ENCODE results near the gene TBX21.
"Not testable (repeated sequence)": the region's sequence is repeated elsewhere in the genome, so short reads cannot be mapped to it uniquely, and the experiment has no call there.

The TBX21 gene

DNA sequence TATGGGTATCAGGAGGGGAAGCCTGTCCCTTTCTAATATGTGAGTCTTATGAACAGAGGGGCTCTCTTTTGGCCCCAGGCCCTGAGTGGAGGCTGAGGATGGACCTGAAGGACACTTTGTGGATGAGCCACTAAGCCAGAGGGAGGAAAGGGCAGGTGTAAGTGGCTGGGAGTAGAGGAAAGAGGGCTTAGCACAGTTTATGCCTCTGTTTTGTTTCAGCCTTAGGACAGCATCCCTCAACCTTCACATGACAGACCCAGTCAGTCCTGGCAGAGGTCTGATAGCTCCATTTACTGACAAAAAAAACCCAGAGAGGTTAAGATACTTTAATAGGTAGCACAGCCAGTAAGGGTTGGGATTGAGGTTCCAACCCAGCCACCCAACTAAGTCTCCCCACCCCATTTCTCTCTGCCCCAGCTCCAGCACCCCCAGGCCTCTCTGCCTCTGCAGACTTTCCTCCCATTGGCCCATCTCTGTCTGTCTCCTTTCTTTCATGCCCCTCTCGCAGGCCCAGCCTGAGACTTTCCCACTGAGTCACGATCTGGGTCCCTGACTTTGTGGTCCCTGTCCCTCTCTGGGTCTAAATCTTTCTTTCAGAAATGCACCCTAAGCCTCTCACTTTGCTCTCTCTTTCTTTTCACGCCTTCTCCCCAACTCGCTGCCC lies 4.7 kb upstream of the TBX21 start:
- no peaks in the 10 kb centered on the region for H3K27me3 Mint-ChIP-seq
- H3K9me3 Mint-ChIP-seq, result no peaks in the 10 kb centered on the region
- DNase-seq (no peak), ATAC-seq (peak; percentile 16)
- H3K27ac Mint-ChIP-seq, result peak overlapping the region; percentile 57
- H3K4me1 Mint-ChIP-seq, result peaks cover 87% of the 10 kb centered on the region
- H3K4me3 Mint-ChIP-seq, result no peak overlapping the region
- H3K36me3 Mint-ChIP-seq (ENCODE audit: low read depth), result no peaks in the 10 kb centered on the region

DNA sequence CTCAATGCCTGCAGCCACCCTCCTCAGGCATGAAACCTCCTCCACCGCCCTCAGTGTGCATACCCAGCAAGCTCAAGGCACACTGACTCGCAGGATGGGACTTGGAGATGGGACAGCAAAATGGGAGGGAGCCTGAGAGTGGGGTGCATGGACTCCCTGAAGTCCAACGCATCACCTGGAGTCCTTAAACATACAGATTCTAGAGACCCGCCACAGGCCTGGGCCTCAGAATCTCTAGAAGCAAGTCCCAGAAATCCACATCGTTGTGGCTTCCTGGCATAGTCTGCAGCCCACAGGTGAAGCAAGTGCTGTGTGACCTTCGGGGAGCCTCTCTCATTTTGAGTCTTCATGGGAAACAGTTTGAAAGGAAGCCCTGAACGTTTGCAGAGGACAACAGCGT lies 3.6 kb upstream of the TBX21 start:
- peak overlapping the region; percentile 22 for H3K27ac Mint-ChIP-seq
- H3K36me3 Mint-ChIP-seq (ENCODE audit: low read depth), result peaks cover 7% of the 10 kb centered on the region
- H3K9me3 Mint-ChIP-seq, result no peaks in the 10 kb centered on the region
- H3K27me3 Mint-ChIP-seq, result no peaks in the 10 kb centered on the region
- H3K4me3 Mint-ChIP-seq, result no peak overlapping the region
- ATAC-seq (no peak), DNase-seq (no peak)
- peaks cover 82% of the 10 kb centered on the region for H3K4me1 Mint-ChIP-seq

GRCh38 chr17:47730681-47731080 lies 2.4 kb upstream of the TBX21 start:
- Mint-ChIP-seq H3K9me3 (no peaks in the 10 kb centered on the region), H3K4me1 (peaks cover 78% of the 10 kb centered on the region), H3K4me3 (peak overlapping the region; percentile 22), H3K36me3 (ENCODE audit: low read depth) (peaks cover 17% of the 10 kb centered on the region), H3K27me3 (no peaks in the 10 kb centered on the region), H3K27ac (peak overlapping the region; percentile 86)
- no peak for DNase-seq
- ATAC-seq, result no peak

- peaks cover 24% of the 10 kb centered on the region for H3K36me3 Mint-ChIP-seq (ENCODE audit: low read depth)
- H3K4me3 Mint-ChIP-seq, result peak overlapping the region; percentile 22
- no peaks in the 10 kb centered on the region for H3K27me3 Mint-ChIP-seq
- ATAC-seq (no peak), DNase-seq (no peak)
- H3K9me3 Mint-ChIP-seq, result no peaks in the 10 kb centered on the region
- H3K27ac Mint-ChIP-seq, result peak overlapping the region; percentile 86
- peaks cover 76% of the 10 kb centered on the region for H3K4me1 Mint-ChIP-seq
These were observed 1.6 kb upstream of the TBX21 start for GRCh38 chr17:47731396-47731795.

DNA sequence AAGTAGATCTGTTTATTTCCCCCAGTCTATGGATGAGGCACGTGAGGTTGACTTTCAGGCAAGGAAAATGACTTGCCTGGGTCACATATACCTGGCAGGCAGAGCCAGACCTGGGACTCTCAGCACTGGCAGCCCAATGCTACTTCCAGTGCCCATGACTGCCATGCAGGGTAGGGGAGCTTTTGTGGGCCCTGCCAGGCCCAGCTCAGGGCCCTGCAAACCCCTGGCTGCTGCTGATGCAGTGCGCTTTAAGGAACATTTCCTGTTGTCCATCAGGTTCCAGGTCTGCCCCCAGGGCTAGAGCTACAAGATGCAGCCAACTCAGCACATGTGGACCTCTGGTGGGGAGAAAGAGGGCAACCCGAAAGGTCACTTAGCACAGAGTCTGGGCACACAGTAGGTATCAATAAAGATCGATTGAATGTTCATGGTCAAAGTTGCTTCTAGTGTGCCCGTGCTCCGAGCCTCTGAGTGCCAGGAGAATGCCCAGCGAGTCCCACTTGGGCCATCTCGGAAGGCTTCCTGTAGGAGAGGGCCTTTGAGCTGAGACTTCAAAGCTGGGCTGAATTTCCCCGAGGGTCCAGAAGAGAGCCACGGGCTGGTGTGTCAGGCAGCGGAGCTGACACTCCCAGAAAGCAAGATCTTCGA lies 513 bp upstream of the TBX21 start:
- Mint-ChIP-seq H3K4me1 (peaks cover 78% of the 10 kb centered on the region), H3K36me3 (ENCODE audit: low read depth) (peaks cover 35% of the 10 kb centered on the region), H3K27me3 (no peaks in the 10 kb centered on the region), H3K4me3 (peak overlapping the region; percentile 100), H3K9me3 (no peaks in the 10 kb centered on the region), H3K27ac (peak overlapping the region; percentile 86)
- ATAC-seq, result no peak
- no peak for DNase-seq

- Mint-ChIP-seq H3K4me1 (peaks cover 70% of the 10 kb centered on the region), H3K27ac (peak overlapping the region; percentile 95), H3K36me3 (ENCODE audit: low read depth) (peaks cover 40% of the 10 kb centered on the region), H3K9me3 (no peaks in the 10 kb centered on the region), H3K4me3 (peak overlapping the region; percentile 100), H3K27me3 (no peaks in the 10 kb centered on the region)
- DNase-seq, result no peak
- no peak for ATAC-seq
These were observed 806 bp downstream of the TBX21 start for GRCh38 chr17:47733674-47734410.

DNA sequence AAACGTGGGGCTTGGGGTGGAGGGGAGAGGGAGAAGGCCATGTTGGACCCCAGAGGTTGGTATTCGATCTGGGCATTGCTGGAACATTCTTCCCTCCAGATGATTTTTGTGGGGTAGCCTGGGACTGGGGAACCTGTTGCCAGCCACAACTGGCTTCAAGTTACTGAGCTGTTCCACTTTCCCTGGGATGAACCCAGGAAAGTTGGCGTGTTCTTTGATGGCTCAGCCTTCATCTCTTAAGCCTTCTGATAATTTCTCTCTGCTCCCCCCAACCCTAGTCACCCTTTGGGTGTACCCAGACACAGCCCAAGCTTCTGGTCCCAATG lies 2.1 kb downstream of the TBX21 start:
- H3K4me1 Mint-ChIP-seq, result peaks cover 67% of the 10 kb centered on the region

GRCh38 chr17:47735536-47736011 lies 2.5 kb downstream of the TBX21 start:
- H3K36me3 Mint-ChIP-seq (ENCODE audit: low read depth), result peaks cover 47% of the 10 kb centered on the region
- DNase-seq (no peak), ATAC-seq (peak; percentile 8)
- peaks cover 67% of the 10 kb centered on the region for H3K4me1 Mint-ChIP-seq
- peak overlapping the region; percentile 100 for H3K4me3 Mint-ChIP-seq
- no peaks in the 10 kb centered on the region for H3K27me3 Mint-ChIP-seq
- H3K9me3 Mint-ChIP-seq, result no peaks in the 10 kb centered on the region
- peak overlapping the region; percentile 95 for H3K27ac Mint-ChIP-seq

More for the DNA sequence above, 2.1 kb downstream of the TBX21 start:
- peak overlapping the region; percentile 100 for H3K4me3 Mint-ChIP-seq
- ATAC-seq, result no peak
- no peaks in the 10 kb centered on the region for H3K9me3 Mint-ChIP-seq
- no peaks in the 10 kb centered on the region for H3K27me3 Mint-ChIP-seq
- DNase-seq, result no peak
- H3K27ac Mint-ChIP-seq, result peak overlapping the region; percentile 95
- H3K36me3 Mint-ChIP-seq (ENCODE audit: low read depth), result peaks cover 46% of the 10 kb centered on the region

DNA sequence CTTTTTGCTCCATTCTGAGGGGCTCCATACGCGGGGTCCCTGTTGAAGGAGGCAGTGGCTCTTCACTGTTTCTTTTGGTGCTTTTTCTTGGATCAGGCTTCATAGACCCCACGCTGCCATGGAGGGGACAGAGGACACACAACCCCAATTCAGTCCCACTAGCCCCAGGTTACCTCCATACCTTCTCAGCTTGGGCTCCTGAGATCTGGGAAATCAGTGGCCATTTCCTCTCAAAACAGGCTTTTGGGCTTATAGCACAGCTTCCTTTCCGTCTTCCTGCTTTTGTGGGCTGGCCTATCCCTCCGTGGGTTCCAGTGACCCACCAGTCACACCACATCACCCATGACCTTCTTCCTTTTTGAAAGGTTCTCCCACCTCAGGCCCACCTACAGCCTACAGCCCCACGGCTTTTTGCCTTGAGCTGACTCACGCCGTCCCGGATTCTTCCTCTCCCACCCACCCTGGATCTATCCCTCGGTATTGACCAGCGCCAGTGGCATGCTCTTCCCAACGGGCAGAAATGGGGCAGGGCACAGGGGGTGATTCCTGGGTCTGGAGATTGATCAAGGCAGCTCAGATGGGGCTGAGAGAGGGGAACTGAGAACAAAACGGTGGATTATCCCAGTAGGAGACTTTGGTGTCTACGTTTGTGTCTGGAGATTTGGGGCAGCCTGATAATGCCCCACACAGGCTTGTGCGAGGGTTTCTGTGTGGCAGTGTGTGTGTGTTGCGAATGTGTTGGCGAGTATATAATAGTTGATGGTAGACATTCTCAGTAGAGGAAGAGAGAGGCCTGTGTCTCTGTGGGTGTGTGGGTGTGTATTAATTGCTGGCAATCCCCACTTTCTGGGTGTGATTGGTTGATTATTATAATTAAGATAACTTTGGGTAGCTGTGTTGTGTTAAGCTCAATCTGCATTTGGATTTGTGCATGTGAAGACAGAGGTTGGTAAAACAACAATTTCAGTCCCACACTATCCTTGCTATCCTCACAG lies 3.8 kb downstream of the TBX21 start:
- Mint-ChIP-seq H3K4me3 (peak overlapping the region; percentile 100), H3K27me3 (no peaks in the 10 kb centered on the region), H3K9me3 (no peaks in the 10 kb centered on the region), H3K27ac (peak overlapping the region; percentile 95), H3K36me3 (ENCODE audit: low read depth) (peaks cover 58% of the 10 kb centered on the region), H3K4me1 (peaks cover 67% of the 10 kb centered on the region)
- ATAC-seq (no peak), DNase-seq (no peak)

GRCh38 chr17:47738178-47738577 lies 5.1 kb downstream of the TBX21 start:
- H3K4me3 Mint-ChIP-seq, result peak overlapping the region; percentile 49
- H3K27me3 Mint-ChIP-seq, result no peaks in the 10 kb centered on the region
- H3K4me1 Mint-ChIP-seq, result peaks cover 66% of the 10 kb centered on the region
- H3K9me3 Mint-ChIP-seq, result no peaks in the 10 kb centered on the region
- peaks cover 67% of the 10 kb centered on the region for H3K36me3 Mint-ChIP-seq (ENCODE audit: low read depth)
- DNase-seq, result no peak
- no peak overlapping the region for H3K27ac Mint-ChIP-seq
- no peak for ATAC-seq

- no peaks in the 10 kb centered on the region for H3K27me3 Mint-ChIP-seq
- H3K4me1 Mint-ChIP-seq, result peaks cover 69% of the 10 kb centered on the region
- peaks cover 67% of the 10 kb centered on the region for H3K36me3 Mint-ChIP-seq (ENCODE audit: low read depth)
- no peak overlapping the region for H3K4me3 Mint-ChIP-seq
- H3K9me3 Mint-ChIP-seq, result no peaks in the 10 kb centered on the region
- no peak for ATAC-seq
- DNase-seq, result no peak
- no peak overlapping the region for H3K27ac Mint-ChIP-seq
These were observed 6.1 kb downstream of the TBX21 start for GRCh38 chr17:47739150-47739549.

- not testable (repeated sequence) for DNase-seq, H3K4me3 Mint-ChIP-seq, H3K27ac Mint-ChIP-seq, H3K9me3 Mint-ChIP-seq, ATAC-seq, H3K27me3 Mint-ChIP-seq
- peaks cover 64% of the 10 kb centered on the region for H3K36me3 Mint-ChIP-seq (ENCODE audit: low read depth)
- H3K4me1 Mint-ChIP-seq, result peaks cover 70% of the 10 kb centered on the region
These were observed 6.9 kb downstream of the TBX21 start for GRCh38 chr17:47739945-47740344.

DNA sequence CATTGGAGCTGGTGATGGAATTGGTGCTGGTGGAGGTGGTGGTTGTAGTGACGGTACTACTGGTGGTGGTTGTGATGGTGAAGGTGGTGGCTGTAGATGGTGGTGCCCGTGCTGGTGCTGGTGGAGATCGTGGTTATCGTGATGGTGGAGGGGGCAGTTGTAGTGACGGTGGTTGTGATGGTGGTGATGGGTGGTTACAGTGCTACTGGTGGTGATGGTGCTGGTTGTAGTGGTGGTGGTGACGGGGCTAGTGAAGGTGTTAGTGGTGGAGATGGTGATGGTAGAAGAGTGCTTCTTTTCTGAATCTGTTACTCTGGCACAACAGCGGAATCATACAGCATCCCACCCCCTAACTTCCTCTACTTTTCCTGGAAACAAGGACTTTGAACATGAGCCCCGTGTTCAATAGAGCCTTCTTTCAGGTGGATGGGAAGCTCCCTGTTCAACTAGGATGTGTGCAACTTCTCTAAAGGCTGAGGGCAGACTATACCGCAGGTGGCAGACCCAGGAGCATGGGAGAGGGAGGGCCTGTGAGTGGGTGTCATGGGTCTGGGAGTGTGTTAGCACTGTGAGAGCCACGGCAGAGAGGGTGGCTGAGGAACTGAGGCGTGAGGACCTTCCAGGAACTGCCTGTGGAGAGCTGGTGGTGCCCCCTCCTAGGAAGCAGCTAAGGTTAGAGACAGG lies 8.2 kb downstream of the TBX21 start:
- DNase-seq (no peak), ATAC-seq (peak; percentile 44)
- H3K36me3 Mint-ChIP-seq (ENCODE audit: low read depth), result peaks cover 65% of the 10 kb centered on the region
- H3K9me3 Mint-ChIP-seq, result no peaks in the 10 kb centered on the region
- H3K4me1 Mint-ChIP-seq, result peaks cover 62% of the 10 kb centered on the region
- no peaks in the 10 kb centered on the region for H3K27me3 Mint-ChIP-seq
- H3K4me3 Mint-ChIP-seq, result peak overlapping the region; percentile 43
- peak overlapping the region; percentile 73 for H3K27ac Mint-ChIP-seq

DNA sequence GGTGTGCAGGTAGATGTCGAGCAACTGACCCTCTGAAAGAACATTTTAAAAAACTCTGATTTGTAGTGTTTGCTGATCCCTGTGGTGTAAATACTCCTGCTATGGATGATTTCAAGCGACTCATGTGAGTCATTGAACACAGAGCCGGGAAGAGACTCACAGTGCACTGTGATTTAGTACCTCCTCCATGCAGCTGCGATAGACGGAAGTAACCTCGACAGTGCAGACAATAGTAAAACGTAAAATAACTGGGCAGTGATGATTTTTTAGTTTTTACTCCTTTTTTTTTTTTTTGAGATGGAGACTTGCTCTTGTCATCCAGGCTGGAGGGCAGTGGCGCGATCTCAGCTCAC lies 8.7 kb downstream of the TBX21 start:
- ATAC-seq, result no peak
- no peak for DNase-seq
- Mint-ChIP-seq H3K27me3 (no peaks in the 10 kb centered on the region), H3K36me3 (ENCODE audit: low read depth) (peaks cover 63% of the 10 kb centered on the region), H3K4me1 (peaks cover 57% of the 10 kb centered on the region), H3K27ac (peak overlapping the region; percentile 73), H3K9me3 (no peaks in the 10 kb centered on the region), H3K4me3 (peak overlapping the region; percentile 43)
